Mesendoderm (in vitro differentiated cells): ENCODE measurements around the gene FGFRL1.
"Not testable (repeated sequence)": the region's sequence is repeated elsewhere in the genome, so short reads cannot be mapped to it uniquely, and the experiment has no call there.

Experiments used
- DNase-seq: peaks from one replicate; pipeline ENCODE4 v3.0.0; 2013
- H2AK5ac ChIP-seq: 2 replicates; pipeline ENCODE4 v1.6.1; 2013; ENCODE audit warnings: low read length, inconsistent platforms
- H2BK120ac ChIP-seq: 2 replicates; pipeline ENCODE4 v1.6.1; 2013; ENCODE audit warnings: low read depth, mild to moderate bottlenecking, low read length, moderate library complexity, mixed read lengths
- H2BK15ac ChIP-seq: replicated peaks from 2 replicates; pipeline ENCODE4 v1.6.1; 2013; ENCODE audit warnings: low read depth, mild to moderate bottlenecking, moderate library complexity
- H2BK5ac ChIP-seq: 2 replicates; pipeline ENCODE4 v1.6.1; 2013; ENCODE audit warnings: low read length, inconsistent platforms
- H3K18ac ChIP-seq: 2 replicates; pipeline ENCODE4 v1.6.1; 2013; ENCODE audit warnings: mild to moderate bottlenecking, low read length, mixed read lengths
- H3K23ac ChIP-seq: one replicate; pipeline ENCODE4 v1.6.1; 2013; ENCODE audit warnings: low read length
- H3K27ac ChIP-seq: 2 replicates; pipeline ENCODE4 v1.5.1; 2013; ENCODE audit warnings: low read depth, mild to moderate bottlenecking, inconsistent platforms, low read length, moderate library complexity
- H3K27me3 ChIP-seq: 2 replicates; pipeline ENCODE4 v1.6.1; 2013; ENCODE audit warnings: low read length, control low read depth, mild to moderate bottlenecking, inconsistent platforms; ENCODE audit not compliant: insufficient read depth, poor library complexity
- H3K36me3 ChIP-seq: 2 replicates; pipeline ENCODE4 v1.6.1; 2013; ENCODE audit warnings: low read length, inconsistent platforms; ENCODE audit not compliant: control insufficient read depth, insufficient read depth
- H3K4ac ChIP-seq: one replicate; pipeline ENCODE4 v1.6.1; 2013; ENCODE audit warnings: low read depth, mild to moderate bottlenecking, low read length, moderate library complexity
- H3K4me1 ChIP-seq: 2 replicates; pipeline ENCODE4 v1.6.1; 2013; ENCODE audit warnings: low read depth, low read length, inconsistent platforms; ENCODE audit not compliant: control insufficient read depth
- H3K4me2 ChIP-seq: 2 replicates; pipeline ENCODE4 v1.6.1; 2013; ENCODE audit warnings: low read length
- H3K4me3 ChIP-seq: 2 replicates; pipeline ENCODE4 v1.5.1; 2013; ENCODE audit warnings: mild to moderate bottlenecking, low read length
- H3K56ac ChIP-seq: one replicate; pipeline ENCODE4 v1.6.1; 2013; ENCODE audit warnings: low read length
- H3K79me1 ChIP-seq: 2 replicates; pipeline ENCODE4 v1.6.1; 2013; ENCODE audit warnings: low read length, inconsistent platforms
- H3K79me2 ChIP-seq: 2 replicates; pipeline ENCODE4 v1.6.1; 2013; ENCODE audit warnings: mild to moderate bottlenecking, low read length; ENCODE audit not compliant: control insufficient read depth, insufficient read depth
- H3K9ac ChIP-seq: 2 replicates; pipeline ENCODE4 v1.6.1; 2013; ENCODE audit warnings: low read length, inconsistent platforms
- H4K5ac ChIP-seq: one replicate; pipeline ENCODE4 v1.6.1; 2013; ENCODE audit warnings: low read length
- H4K8ac ChIP-seq: one replicate; pipeline ENCODE4 v1.6.1; 2013; ENCODE audit warnings: low read depth, mild to moderate bottlenecking, control low read depth, low read length, moderate library complexity
- WGBS: extraction: QIAGEN DNeasy Blood & Tissue Kit; methylation state at CpG from one replicate; pipeline ENCODE4 v1.1.7; 2013; ENCODE audit warnings: low lambda C conversion rate, missing lambda C conversion rate; ENCODE audit not compliant: insufficient coverage; ENCODE audit errors: extremely low coverage; 5-methylcytosine and 5-hydroxymethylcytosine counted together

The FGFRL1 gene

DNA sequence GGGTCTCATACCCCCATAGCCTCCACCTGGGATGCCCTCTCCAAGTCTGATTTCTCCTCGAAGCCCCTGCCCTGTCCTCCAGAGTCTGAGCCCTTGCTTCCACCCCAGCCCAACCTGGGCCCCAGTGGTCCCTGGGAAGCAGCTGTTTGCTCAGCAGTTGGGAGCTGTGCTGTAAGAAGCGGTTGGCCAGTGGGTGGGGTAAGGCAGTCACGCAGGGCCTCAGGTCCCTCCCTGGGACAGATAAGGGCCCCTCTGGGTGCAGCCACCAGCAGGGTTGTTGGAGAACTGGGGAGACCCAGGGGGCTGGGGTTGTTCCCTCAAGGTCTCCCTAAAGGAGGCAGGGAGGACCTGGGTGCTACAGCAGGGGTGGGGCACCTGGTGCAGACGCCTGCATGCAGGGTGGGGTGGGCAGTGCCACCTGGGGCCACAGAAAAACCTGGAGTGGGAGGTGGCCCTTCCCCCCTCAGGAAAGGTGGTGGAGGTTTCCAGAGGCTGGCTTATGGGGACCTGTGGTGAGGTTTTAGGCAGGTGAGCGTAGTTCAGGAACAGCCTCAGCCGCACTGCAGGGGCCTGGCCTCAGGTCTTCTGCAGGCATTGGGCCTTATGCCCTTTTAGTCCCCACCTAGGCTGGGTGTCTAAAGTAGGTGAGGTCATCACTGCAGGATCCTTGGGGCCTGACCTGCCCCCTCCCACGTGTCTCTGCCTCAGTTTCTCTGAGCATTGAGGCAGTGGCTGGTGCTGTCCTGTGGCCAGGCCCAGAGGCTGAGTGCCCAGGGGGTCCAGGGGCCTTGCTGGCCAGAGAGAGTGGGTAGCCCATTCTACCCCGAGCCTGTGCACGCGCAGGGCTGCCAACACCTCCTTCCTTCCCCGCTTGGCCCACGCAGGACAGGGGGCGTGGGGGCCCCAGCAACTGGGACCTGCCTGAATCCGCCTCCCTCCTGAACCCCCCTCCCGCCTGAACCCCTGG, 15.1 kb upstream of the FGFRL1 start:
- Histone ChIP-seq H3K4me3 (no peak overlapping the region), H4K5ac (no peak overlapping the region), H3K9ac (no peak overlapping the region), H3K4me2 (no peak overlapping the region), H3K23ac (no peak overlapping the region), H2BK5ac (no peak overlapping the region), H3K36me3 (no peaks in the 10 kb centered on the region), H3K4me1 (no peaks in the 10 kb centered on the region), H3K27me3 (peaks cover 24% of the 10 kb centered on the region), H3K27ac (no peak overlapping the region), H4K8ac (no peak overlapping the region), H3K4ac (no peak overlapping the region), H3K79me2 (no peaks in the 10 kb centered on the region), H3K79me1 (no peaks in the 10 kb centered on the region), H2BK120ac (no peak overlapping the region), H2AK5ac (no peak overlapping the region), H3K18ac (no peak overlapping the region), H2BK15ac (no peak overlapping the region), H3K56ac (no peak overlapping the region)
- no peak for DNase-seq
- WGBS = no CpG with 5 or more reads among the region's 15 CpGs

DNA sequence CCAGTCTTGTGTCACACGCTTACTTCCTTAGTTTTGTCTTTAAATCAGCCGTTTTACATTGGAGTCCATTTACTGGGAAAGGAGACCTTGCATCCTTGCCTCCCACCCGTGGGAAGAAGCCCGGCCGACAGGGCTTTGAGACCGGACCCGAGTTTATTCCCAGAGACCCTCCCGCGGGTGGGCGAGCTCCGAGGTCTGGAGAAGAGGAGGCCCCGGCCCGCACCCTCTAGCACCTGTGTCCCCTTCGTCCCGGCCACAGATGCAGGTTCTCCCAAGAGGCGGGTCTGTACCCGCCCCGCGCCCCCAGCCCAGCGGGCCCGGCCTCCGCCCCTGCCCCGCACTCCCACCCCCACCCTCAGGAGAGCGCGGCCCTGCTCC, 14.4 kb upstream of the FGFRL1 start:
- Histone ChIP-seq H2BK120ac (no peak overlapping the region), H3K4ac (no peak overlapping the region), H3K4me3 (no peak overlapping the region), H3K23ac (no peak overlapping the region), H4K5ac (no peak overlapping the region), H2AK5ac (no peak overlapping the region), H3K18ac (no peak overlapping the region), H4K8ac (no peak overlapping the region), H3K36me3 (no peaks in the 10 kb centered on the region), H3K79me1 (no peaks in the 10 kb centered on the region), H2BK15ac (no peak overlapping the region), H3K9ac (no peak overlapping the region), H3K4me1 (no peaks in the 10 kb centered on the region), H3K79me2 (no peaks in the 10 kb centered on the region), H3K56ac (no peak overlapping the region), H3K27ac (no peak overlapping the region), H3K4me2 (no peak overlapping the region), H2BK5ac (no peak overlapping the region), H3K27me3 (peaks cover 31% of the 10 kb centered on the region)
- no CpG with 5 or more reads among the region's 25 CpGs for WGBS
- DNase-seq = no peak

DNA sequence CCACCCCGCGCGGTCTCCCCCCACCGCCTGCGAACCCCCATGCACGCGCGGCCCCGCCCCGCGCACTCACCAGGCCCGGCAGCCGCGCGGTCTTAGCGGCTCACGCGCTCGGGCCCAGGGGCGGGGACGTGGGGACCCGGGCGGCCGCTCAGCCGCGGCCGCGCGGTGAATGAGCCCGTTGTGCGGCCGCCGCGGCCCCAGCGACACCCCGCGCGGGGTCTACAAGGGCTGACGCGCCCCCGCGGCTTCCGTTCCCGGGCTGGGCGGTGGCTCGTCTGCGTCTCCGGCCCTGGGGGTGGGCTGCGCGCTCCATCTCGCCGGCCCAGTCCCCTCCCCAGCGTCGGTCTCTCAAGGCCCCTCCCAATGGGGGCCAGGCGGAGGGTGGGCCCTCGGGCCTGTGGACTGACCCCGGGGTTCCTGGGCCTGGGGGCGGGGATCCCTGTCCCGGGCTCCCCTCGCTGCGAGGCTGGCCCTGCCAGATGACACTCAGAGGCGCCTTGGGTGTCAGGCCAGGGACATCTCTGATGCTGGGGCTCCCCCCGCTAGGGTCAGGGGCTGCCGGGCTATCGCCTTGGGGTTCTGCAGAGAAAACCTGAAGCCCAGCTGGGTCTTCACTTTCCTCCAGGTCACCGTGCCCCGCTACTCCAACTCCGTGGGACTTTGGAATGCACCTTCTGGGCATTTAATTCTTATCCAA, 13.9 kb upstream of the FGFRL1 start:
- no peak for DNase-seq
- H3K4ac ChIP-seq = no peak overlapping the region
- no peaks in the 10 kb centered on the region for H3K4me1 ChIP-seq
- no peak overlapping the region for H2BK120ac ChIP-seq
- H3K4me3 ChIP-seq = no peak overlapping the region
- H3K27ac ChIP-seq = no peak overlapping the region
- H2BK15ac ChIP-seq = no peak overlapping the region
- H3K23ac ChIP-seq = no peak overlapping the region
- peaks cover 36% of the 10 kb centered on the region for H3K27me3 ChIP-seq
- peak overlapping the region; percentile 49 for H3K56ac ChIP-seq
- no peaks in the 10 kb centered on the region for H3K79me1 ChIP-seq
- no peak overlapping the region for H4K5ac ChIP-seq
- WGBS = no CpG with 5 or more reads among the region's 68 CpGs
- H3K36me3 ChIP-seq = no peaks in the 10 kb centered on the region
- no peak overlapping the region for H2AK5ac ChIP-seq
- H4K8ac ChIP-seq = no peak overlapping the region
- no peak overlapping the region for H2BK5ac ChIP-seq
- H3K79me2 ChIP-seq = no peaks in the 10 kb centered on the region
- no peak overlapping the region for H3K18ac ChIP-seq
- no peak overlapping the region for H3K4me2 ChIP-seq
- no peak overlapping the region for H3K9ac ChIP-seq

DNA sequence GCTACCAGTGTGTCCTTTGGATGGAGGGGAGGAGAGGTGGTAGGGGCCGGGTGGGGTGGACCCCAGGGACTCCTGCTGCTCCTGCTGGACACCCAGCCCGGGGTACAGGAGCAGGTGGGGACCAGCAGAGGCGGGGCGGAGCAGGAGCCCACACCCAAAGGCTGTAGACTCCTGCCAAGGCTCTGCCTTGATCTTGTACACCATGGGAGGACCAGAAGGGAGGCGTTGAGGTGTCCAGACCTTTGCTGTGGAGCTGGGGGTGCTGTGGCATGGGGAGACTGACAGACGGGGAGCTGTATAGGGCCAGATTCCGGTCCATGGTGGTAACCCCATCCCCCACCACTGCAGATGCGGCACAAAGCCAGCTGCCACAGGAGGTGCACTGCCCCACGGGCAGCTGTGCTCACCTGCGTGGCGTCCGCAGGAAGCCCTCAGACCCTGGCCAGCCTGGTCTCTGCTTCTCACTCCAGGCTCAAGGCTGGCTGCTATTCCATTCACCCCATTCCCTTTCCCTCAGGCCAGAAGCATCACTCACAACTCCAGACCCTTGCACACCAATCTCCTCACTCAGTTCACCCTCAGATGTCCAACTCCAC, 13.2 kb upstream of the FGFRL1 start:
- no peak overlapping the region for H3K4me3 ChIP-seq
- no peaks in the 10 kb centered on the region for H3K79me1 ChIP-seq
- H3K18ac ChIP-seq = no peak overlapping the region
- no peak overlapping the region for H3K23ac ChIP-seq
- no peaks in the 10 kb centered on the region for H3K79me2 ChIP-seq
- no peak overlapping the region for H4K5ac ChIP-seq
- no peaks in the 10 kb centered on the region for H3K4me1 ChIP-seq
- H2BK15ac ChIP-seq = no peak overlapping the region
- no peak overlapping the region for H3K4ac ChIP-seq
- H3K36me3 ChIP-seq = no peaks in the 10 kb centered on the region
- no CpG with 5 or more reads among the region's 12 CpGs for WGBS
- H3K56ac ChIP-seq = no peak overlapping the region
- no peak overlapping the region for H3K4me2 ChIP-seq
- DNase-seq = no peak
- H2AK5ac ChIP-seq = no peak overlapping the region
- H3K27me3 ChIP-seq = peaks cover 40% of the 10 kb centered on the region
- no peak overlapping the region for H2BK120ac ChIP-seq
- no peak overlapping the region for H3K27ac ChIP-seq
- H3K9ac ChIP-seq = no peak overlapping the region
- H4K8ac ChIP-seq = no peak overlapping the region
- H2BK5ac ChIP-seq = no peak overlapping the region

DNA sequence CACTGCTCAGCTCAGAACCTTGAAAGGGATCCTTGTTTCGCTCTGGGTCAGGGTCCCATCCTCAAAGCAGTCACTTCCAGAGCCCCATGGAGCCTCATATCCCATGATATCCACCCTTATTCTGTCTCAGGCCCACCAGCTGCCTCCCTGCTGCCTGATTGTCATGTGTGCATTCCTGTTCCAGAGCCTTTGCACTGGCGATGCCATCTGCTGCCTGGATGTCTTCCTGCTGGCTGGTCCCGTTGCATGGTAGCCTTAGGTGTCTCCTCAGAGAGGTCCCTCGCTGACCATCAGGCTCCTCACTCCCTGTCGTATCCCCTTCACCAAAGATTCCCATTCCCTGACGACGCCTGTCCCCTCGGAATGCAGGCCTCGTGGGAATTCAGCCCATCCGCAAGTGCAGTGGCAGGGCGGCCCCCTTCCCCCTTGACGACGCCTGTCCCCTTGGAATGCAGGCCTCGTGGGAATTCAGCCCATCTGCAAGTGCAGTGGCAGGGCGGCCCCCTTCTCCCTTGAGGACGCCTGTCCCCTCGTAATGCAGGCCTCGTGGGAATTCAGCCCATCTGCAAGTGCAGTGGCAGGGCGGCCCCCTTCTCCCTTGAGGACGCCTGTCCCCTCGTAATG, 12.1 kb upstream of the FGFRL1 start:
- H3K79me2 ChIP-seq, H3K79me1 ChIP-seq, H3K23ac ChIP-seq, H3K56ac ChIP-seq, H3K18ac ChIP-seq, H3K4ac ChIP-seq, H3K4me3 ChIP-seq, H4K8ac ChIP-seq, DNase-seq, H2BK15ac ChIP-seq, H2BK120ac ChIP-seq, H2AK5ac ChIP-seq, H4K5ac ChIP-seq, H3K4me2 ChIP-seq, H2BK5ac ChIP-seq, H3K36me3 ChIP-seq, H3K4me1 ChIP-seq, H3K27ac ChIP-seq, H3K9ac ChIP-seq: not testable (repeated sequence)
- WGBS = no CpG with 5 or more reads among the region's 21 CpGs
- H3K27me3 ChIP-seq = peaks cover 49% of the 10 kb centered on the region
